NCI-H82 treated with DMSO at 0.1 percent for 48 hours (cell line): Measurements from ENCODE around the gene ZNF546.

Experiments used
- DNase-seq: peaks from one replicate; lab custom pipeline; 2025; ENCODE audit not compliant: unreplicated experiment; lab: John Stamatoyannopoulos, UW

The ZNF546 gene

GRCh38 chr19:40054632-40055031 is 57.8 kb downstream of the ZNF546 start:
- DNase-seq, result no peak

GRCh38 chr19:40055049-40055448 is 58.2 kb downstream of the ZNF546 start:
- DNase-seq, result no peak

GRCh38 chr19:40055832-40056504 is 59.1 kb downstream of the ZNF546 start, which contains the start of gene ZNF780B:
TSS of gene ZNF780B (minus strand) at chr19:40056231. CDS start at chr19:40050332, 5,899 bp downstream.
- DNase-seq, result peak; percentile 73

GRCh38 chr19:40056505-40056904 is 59.6 kb downstream of the ZNF546 start:
- no peak for DNase-seq

GRCh38 chr19:40057166-40057565 is 60.3 kb downstream of the ZNF546 start:
- DNase-seq, result no peak

GRCh38 chr19:40059624-40060023 is 62.8 kb downstream of the ZNF546 start:
- DNase-seq, result no peak

GRCh38 chr19:40070058-40070457 is 73.2 kb downstream of the ZNF546 start:
- no peak for DNase-seq
